Activated CD4-positive, alpha-beta T cell treated with anti-CD3 and anti-CD28 coated beads, Interleukin-2, amount 50 U/mL, for 4 hours (primary cell): ENCODE data around the gene CDC42EP2.
A peak's percentile ranks its signal among the peaks of the same experiment; 100 is the strongest.

Experiments used
- DNase-seq, 2 experiments: peaks; one replicate each; pipeline ENCODE4 v3.0.0-alpha.2; 2020

The CDC42EP2 gene

DNA sequence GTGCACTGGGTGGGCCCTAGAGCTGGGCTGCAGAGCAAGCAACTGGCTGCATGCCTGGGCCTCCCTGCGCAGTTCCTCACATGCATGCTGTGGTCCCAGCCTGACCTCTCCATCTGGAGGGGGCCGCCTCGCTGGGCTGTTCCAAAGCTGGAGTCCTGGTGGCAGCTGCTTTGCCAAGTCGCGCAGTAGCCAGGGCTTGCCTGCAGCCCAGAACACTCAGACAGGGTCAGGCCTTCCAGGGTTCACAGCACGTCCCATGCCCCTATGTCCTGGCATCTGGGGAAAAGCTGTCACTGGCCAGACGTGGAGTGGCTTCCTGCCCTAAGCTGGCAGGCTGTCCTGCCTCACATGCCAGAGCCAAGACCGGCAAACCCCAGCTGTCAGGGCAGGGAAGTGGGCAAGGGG is 16.5 kb upstream of the CDC42EP2 start:
- DNase-seq = no peak

DNA sequence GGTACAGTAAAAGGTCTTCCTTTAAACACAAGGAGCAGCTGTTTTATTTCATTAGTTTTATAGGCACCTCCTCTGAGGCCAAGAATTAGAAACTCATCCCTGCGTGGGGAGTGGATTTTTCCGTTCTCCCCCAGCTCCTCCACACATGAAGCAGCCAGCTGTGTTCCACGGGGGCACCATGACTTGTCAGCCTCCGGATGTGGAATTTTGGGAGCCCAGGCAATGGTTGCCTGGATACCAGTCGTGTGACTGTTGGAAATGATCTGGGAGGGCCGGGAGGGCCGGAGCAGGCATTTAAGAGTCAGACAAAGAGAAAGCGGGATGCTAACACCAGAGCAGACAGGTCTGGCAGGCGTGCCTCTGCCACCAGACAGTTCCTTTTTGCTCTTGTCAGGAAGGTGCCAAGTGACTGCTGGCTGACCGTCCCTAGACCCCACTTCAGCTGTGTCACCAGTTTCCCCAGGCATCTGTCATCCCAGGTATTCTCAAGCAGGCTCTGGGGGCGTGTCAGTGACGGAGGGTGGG is 15.9 kb upstream of the CDC42EP2 start:
- DNase-seq = no peak

DNA sequence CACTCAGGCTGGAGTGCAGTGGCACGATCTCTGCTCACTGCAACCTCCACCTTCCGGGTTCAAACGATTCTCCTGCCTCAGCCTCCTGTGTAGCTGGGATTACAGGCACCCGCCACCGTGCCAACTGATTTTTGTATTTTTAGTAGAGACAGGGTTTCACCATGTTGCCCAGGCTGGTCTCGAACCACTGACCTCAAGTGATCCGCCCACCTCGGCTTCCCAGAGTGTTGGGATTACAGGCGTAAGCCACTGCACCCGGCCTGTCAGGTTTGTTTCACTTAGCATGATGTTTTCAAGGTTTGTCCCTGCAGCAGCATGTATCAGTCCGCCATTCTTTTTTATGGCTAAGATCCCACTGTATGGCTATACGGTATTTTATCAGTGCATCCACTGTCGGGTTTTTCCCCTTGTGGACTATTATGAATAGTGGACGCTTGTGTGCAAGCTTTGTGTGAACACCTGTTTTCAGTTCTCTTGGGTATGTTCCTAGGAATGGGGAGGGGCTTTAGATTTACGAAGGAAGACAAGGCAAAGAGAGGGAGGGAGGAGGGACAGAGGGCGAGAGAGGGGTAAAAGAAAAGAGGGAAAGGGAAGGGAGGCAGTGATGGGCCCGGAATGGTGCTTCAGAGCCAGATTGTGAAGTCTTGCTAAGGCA is 13.9 kb upstream of the CDC42EP2 start:
- DNase-seq = no peak

DNA sequence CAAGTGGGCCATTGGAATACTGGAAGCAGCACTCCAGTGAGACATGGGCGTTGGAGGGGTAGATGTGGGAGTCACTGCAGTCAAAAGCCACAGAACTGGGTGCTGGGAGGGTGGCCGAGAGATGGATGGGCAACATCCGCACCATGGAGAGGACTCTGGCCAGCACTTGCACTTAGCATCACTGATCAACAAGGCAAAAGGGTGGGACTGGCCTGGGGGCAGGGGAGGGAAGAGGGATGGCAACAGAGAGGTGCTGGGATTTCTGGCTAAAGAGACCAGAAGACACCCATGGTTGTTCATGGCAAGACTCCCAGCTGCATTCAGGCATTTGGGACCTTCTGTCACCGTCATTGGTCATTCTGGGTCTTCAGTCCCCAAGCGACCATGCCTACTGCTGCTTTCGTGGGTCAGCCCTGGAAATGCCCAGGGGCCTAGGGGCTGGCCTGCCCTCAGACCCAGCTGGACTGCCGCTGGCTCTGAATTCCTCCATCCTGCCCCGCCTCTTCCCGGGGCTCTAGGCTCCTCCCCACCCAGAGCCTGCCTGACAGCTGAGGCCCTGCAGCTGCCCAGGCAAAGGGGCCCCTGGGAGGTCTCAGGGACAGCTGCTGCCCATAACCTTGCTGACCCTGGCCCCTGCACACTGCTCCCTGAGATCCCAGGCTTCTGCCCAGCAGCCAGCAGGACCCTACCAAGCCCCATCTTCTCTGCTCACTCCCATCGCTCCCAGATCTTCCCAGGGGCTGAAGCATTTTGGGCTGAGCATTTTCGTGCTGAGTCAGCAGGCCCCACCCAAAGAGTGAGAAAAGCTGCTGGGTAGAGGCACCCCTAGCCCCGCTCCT is 13.0 kb upstream of the CDC42EP2 start:
- DNase-seq = no peak

DNA sequence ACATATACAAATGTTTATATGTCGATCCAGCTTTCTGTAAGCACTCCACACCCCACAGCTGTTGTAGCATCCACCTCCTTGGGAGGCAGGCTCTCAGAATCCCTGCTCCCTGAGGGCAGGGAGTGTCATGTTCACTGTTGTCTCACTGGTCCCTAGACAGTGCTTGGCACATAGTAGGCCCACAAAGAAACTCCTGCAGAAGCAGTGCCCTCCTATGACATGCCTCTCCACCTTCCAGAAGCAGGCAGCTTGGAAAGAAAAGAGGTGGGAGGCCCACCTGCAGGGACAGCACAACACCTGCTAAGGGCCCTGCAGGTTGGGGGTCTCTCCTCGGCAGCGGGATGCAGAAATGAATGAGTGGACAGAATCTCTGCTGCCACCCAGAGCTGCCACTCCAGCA is 11.1 kb upstream of the CDC42EP2 start:
- no peak for DNase-seq

DNA sequence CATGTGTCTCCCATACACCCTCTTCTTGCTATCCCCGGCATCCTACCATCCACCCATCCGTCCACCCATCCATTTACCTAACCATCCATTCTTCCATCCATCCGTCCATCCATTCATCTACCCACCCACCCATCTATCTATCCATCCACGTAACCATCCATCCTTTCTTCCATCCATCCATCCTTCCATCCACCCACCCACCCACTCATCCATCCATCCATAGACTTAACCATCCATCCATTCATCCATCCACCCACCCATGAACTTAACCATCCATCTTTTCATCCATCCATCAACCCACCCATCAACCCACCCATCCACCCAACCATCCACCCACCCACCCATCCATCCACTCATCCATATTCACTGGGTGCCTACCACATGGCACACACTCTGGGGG is 10.6 kb upstream of the CDC42EP2 start:
- no peak for DNase-seq

DNA sequence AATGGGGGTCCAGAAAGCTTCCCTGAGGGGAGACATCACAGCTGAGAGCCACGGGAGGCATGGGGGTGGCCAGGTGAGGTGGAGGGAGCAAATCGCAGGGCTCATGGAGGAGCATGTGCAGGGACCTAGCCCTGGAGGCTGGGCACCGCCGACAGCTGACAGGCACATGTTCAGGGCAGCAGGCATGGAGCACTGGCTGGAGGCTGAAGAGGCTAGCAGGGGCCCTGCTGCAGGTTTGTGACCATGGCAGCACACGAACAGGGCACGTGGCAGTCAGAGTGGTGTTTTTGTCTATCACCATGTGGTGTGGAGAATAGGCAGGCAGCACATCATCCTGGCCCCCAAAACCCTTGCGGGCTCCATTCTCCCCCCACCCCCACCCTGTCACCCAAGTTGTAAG is 10.1 kb upstream of the CDC42EP2 start:
- no peak for DNase-seq

DNA sequence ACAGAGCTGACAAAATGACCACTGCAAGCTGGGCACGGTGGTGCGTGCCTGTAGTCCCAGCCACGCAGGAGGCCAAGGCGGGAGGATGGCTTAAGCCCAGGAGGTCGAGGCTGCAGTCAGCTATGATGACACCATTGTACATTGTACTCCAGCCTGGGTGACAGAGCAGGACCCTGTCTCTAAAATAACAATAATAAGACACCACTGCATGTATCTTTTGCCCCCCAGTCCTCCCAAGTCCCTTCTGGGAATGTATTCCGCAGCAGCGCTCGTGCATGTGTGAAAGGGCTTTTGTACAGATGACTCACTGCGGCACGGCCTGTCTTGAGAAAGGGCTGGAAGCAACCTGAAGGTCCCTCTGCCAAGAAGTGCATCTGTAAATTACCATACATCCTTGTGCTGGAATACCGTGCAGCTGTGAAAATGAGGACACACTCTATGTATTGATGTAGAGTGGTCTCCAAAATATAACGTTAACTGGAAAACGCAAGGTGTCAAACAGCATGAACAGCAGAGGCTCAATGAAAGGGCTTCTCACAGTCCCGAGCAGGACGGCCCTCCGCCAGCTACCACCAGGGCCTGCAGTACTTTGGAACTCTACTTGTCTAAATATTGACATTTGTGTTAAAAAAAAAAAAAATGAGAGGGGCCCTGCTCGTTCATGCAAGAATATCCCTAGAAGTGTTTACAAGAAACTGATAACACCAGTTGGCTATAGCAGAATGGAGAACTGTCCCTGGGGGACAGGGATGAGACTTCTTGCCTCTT is 9.0 kb upstream of the CDC42EP2 start:
- DNase-seq = no peak

DNA sequence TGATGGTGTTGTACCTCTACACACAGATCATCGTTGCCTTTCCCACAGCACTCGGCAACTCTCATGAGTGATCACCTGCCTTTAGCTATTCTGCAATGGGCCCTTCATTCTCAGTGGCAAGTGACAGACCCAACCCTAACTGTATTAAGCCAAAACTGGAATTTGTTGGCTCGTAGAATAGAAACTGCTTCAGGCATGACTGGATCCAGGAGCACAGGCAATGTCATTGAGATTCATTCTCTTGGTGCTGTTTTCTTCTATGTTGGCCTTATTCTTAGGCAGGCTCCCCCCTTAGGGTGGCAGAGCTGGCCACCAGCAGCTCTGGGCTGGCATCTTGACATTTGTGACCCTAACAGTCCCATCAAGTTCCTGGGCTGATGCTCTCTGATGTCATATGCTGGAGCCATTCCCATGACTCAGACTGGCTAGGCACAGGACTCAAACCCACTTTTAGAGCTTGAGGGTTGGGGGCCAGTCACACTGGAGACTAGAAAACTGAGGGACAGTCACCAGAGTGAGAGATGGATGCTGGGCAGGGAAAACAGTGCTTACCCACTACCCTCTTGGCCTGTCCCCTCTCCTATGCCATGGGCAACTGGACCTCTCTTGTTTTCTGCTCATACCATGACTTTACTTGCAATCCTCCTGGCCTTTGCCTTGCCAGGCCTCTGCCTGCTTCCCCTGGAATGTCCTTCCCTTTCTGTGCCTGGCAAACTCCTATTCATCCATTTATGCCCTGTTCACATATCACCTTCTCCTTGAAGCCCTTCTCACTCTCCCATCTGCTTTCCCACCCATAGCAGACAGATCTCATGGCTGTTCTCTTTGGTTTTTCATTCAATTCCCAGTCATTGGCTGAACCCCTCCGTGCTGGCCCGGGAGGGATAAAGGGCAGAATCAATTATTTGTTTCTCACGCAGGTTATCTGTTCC is 7.1 kb upstream of the CDC42EP2 start:
- no peak for DNase-seq

DNA sequence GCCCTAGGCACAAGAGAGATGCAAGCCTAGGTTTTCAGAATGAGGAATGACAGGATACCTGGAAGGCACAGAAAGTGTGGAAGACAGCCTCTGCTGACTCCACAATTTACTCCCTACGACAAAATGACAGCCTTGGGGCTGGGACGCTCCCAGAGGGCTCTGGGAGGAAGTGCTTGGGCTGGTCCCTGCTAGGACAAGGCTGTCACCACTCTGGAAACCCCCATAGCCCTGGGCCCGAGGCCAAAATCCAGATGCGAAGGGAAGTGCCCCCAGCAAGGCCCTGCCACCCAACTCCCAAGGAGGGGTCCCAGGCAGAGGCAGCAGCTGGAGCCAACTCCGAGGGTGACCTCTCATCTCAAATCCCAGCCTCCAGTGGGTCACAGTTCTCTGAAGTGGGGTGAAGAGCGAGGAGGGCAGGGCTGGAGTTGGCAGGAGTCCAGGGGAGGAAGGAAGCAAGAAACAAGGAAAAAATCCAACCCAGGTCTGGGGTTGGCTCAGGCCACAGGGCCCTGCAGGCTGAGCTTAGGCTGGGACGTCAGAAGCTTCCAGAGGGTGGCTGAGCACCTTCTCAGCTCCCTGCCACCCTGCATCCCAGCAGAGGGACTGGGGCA is 6.3 kb upstream of the CDC42EP2 start:
- DNase-seq = no peak

DNA sequence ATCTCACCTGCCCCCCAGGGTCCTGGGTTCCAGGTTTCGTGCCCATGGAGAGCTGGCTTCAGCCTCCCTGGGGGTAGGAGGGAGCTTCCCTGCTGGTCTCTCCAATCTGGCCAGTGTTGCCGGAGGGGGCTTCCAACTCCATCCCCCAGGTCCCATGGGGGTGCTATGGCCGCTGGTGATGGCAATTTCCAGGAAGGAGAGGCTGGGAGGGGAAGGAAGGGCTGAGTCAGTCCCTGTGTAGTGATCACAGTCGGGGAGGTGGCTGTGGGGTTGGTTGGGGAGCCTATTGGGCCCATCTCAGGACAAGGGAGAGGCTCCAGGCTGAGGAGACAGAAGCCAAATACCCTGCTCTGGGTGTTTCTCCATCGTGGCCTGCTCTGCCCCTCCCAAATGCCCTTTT is 5.7 kb upstream of the CDC42EP2 start:
- no peak for DNase-seq

DNA sequence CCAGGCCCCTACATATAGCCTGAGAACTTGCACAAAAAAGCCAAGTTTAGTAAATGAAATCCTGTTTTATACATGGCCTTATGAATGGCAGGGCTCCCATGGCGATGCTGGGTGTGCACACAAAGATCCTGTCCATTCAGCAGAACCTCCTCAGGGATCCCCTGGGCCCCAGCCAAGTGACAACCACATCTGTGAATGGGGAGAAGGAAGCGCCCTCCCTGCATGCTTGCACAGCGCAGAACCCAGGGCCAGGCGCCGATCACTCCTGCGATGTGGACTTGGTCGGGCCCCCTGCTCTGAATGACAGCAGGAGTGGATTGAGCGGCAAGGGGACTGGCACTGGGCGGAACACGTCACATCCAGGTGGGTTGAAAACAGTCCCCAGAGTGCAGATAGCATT is 4.5 kb upstream of the CDC42EP2 start:
- DNase-seq = no peak

DNA sequence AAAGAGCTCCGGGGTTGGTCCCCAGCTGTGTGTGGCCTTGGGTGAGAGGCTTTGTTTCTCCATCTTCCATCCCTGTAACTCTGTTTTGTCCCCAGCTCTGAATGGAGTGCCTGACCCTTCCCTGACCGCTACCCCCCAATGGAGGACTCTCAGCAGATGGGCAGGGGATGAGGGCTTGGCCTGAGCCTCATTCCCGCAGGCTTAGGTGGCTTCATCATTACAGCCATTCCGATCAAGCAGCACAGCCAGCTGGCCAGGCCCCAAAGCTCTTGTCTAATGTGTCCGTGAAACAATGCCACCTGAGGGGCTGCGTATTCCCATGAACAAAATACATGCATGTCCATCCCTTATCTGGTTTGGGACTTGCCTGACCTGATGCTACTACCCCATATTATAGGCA is 3.9 kb upstream of the CDC42EP2 start:
- DNase-seq = no peak

DNA sequence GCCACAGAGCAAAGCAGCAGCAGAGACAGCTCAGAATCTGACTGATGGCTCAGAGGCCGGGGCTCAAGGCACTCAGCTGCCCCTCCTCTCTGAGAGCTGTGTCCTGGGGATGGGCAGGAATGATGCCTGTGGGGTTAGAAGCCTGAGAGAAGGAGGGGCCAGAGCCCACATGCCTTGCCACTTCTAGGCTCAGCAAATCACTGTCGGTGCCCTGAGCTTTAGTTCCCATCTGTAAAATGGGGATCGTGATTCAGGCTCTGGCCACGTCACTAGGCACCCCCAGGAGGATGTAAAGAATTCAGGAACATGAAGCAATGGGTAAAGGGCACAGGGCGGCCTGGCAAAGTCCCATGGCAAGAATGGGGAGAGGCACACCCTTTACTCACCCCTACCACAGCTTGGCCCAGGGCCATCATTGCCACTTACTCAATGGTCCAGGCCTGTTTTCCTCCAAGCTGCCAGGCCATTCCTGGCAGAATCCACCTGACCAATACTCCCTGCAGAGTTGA is 3.4 kb upstream of the CDC42EP2 start:
- DNase-seq = no peak

DNA sequence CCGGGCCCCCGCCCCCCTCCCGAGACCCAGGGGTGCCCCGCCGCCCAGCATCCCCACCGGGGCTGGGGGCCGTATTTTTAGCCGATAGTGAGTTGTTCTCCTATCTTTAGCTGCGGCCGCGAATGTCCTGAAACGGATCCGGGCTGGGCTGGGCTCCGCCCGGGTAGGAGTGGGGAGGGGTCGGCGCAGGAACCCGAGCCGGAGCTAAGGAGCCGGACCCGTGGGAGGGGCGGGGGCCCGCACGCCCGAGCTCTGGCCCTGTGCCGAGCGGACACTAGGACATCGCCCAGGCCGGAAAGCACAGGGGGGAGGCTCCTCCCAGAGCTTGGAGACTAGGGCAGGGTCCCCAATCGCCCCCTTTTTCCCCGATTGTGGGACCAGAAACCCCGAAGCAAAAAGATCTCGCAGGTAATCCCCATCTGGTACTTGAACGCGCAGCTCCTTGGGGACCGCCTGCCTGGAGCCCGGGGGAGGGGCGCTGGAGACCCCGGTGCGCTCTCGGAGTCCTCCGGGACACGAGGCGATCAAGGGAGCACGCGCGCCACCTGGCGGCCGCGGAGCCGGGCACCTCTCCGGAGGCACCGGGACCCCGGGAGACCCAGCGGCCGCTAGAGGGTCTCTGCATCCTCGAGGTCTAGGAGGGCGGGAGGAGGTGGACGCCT is 669 bp downstream of the CDC42EP2 start:
- peak; percentile 76 for DNase-seq

DNA sequence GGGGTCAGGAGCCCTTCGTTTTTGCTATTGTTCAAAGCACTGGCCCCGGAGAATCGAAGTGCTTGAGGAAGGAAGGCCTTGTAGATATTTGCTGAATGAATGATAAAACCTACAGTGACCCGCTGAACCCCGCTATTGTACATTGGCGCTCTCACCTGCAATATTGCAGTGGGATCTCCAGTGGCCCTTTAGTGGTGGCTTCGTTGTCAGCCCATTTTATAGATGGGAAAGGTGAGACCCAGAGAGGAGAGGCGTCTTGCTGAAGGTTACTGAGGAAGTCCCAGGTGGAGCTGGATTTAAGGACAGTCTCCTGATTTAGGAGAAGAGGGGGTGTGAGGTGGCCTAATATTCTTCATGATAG is 1.2 kb downstream of the CDC42EP2 start:
- no peak for DNase-seq

DNA sequence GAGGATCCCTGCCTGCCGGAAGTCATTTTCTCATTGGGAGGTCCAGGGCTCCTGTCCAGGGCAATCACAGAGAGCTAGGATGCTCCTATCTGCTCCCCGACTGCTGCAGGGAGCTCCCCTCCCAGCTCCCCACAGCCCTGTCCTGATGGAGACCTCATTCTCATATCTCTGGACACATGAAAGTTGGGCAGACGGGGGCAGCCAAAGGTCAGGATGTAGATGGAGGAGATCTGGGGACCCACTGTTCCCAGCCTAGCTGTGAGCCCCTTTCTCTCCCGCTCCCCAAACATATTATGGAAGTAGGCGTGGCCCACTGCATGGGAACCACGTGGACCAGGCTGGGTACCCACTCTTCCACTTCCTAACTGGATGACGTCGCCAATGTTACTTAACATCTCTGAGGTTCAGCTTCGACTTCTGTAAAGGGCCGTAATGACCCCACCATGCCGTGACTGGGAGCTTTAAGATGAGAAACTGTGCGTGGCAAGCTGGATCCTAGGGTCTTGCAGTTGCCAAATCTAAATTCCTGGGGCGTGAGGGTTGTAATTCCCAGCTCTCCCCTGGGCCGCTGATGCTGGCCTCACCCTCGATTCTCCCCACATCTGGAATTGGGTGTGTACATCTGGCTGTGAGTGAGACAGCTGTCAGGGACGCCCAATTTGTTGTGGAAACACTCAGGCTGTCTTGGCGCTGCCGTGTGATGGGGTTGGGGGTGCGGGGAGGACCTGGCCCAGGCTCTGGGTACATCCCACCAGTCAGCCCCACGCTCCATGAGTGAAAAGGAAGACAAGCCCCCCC is 1.8 kb downstream of the CDC42EP2 start:
- DNase-seq = no peak

DNA sequence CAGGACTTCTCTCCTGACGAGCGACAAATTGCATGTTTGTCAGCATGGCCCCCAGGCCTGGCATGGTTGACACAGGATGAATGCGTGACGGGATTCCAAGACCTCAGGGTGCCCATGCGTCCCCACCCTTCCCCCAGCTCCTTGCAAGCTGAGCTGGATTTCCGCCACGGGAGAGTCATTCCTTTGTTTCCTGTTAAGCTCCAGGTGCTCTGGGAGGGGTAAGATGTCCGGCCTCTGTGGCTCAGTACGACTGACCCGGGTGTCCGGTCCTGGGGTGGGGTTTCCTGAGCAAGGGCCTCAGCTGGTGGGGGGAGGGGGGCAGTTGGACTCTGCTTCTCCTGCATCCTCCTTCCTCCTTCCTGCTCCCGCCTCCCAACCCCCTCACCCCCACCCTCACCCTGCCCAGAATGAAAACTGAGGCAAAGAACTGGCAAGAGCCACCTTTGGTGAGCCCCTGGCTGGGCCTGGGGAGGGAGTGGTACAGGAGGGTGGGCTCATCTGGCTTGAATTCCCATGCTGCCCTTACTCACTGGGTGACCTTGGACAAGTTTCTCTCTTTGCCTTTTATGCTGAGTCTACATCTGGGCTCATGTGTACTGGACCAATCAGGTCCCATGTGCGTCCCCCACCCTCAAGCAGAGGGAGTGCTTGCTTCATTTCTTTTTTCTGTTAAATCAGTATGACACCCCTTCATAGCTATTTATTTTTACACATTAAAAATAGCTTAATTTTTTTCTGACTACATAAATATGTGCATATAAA is 2.5 kb downstream of the CDC42EP2 start:
- DNase-seq = no peak

DNA sequence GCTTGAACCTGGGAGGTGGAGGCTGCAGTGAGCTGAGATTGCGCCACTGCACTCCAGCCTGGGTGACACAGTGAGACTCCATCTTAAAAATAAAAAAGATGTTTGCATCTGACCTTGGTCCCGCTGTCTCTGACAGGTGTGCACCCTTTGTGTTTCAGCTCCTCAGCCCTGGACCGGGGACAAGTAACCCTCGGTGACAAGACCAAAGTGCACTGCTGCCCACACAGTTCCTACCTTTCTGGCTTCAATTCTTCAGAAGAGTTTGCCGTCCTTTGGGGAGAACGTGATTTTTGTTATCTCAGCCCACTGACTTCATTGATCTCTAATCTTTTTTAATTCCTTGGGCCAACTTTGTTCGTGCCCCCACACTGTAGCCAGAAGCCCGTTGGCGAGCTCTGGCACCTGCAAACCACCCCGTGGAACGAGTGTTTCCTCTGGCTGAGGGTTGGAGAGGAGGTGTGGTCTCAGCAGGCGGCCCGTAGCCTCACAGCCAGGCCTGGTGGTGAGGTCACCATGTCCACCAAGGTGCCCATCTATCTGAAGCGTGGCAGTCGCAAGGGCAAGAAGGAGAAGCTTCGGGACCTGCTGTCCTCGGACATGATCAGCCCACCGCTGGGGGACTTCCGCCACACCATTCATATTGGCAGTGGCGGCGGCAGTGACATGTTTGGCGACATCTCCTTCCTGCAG is 5.9 kb downstream of the CDC42EP2 start:
- DNase-seq = no peak
